Gastroesophageal sphincter (tissue), 4 donors: Measurements from ENCODE around the gene ZDBF2. TPM values are rescaled to one million over a fixed set of nuclear protein-coding genes. Genes with fewer than 3 reads are reported as not detected.

Experiments used
- ATAC-seq: fragments of 150-250 bp; one replicate; pipeline ENCODE4 v1.9.1; 2016; ENCODE audit warnings: mild to moderate bottlenecking, moderate library complexity
- H3K27ac ChIP-seq, 4 donors: fragments of 200-600 bp; sonication (generic) in 3 of 4; 1 replicate in 3 of 4; 2 replicates in 1 of 4; pipeline ENCODE4 v1.5.1; 2016 to 2019
- H3K27me3 ChIP-seq: fragments of 200-600 bp; sonication (generic); one replicate; pipeline ENCODE4 v1.5.1; 2019
- H3K36me3 ChIP-seq, 2 donors: fragments of 200-600 bp; sonication (generic); one replicate each; pipeline ENCODE4 v1.5.1; 2019; ENCODE audit warnings: control low read depth in 1 of 2
- H3K4me1 ChIP-seq, 3 donors: fragments of 200-600 bp; sonication (generic); 1 replicate in 2 of 3; 2 replicates in 1 of 3; pipeline ENCODE4 v1.5.1; 2016 to 2019; ENCODE audit warnings: control low read depth in 2 of 3
- H3K4me3 ChIP-seq, 2 donors: fragments of 200-600 bp; sonication (generic); one replicate each; pipeline ENCODE4 v1.5.1; 2019; ENCODE audit warnings: mild to moderate bottlenecking in 1 of 2, moderate library complexity in 1 of 2
- H3K9me3 ChIP-seq, 3 donors: fragments of 200-600 bp; sonication (generic); one replicate each; pipeline ENCODE4 v1.5.1; 2017 to 2019; ENCODE audit warnings: control low read depth in 2 of 3
- EP300 ChIP-seq: sonication (generic); formaldehyde crosslinking; IDR thresholded peaks from one replicate; pipeline ENCODE4 v1.6.1; 2017; ENCODE audit warnings: antibody characterized with exemption, mild to moderate bottlenecking
- POLR2A ChIP-seq, 2 donors: fragments of 450-650 bp; IDR thresholded peaks; one replicate each; pipeline ENCODE4 v1.6.1; 2017; ENCODE audit warnings: antibody characterized with exemption in 2 of 2, mild to moderate bottlenecking in 2 of 2, moderate library complexity in 1 of 2
- POLR2AphosphoS5 ChIP-seq: sonication (generic); formaldehyde crosslinking; IDR thresholded peaks from one replicate; pipeline ENCODE4 v1.6.1; 2017; ENCODE audit warnings: antibody characterized with exemption
- WGBS, 2 donors: methylation state at CpG; one replicate each; pipeline ENCODE4 v1.1.5; 2018; ENCODE audit warnings: low coverage in 1 of 2; 5-methylcytosine and 5-hydroxymethylcytosine counted together
- total RNA-seq, 4 donors: library from RNA; depleted of rRNA; stranded (reverse); fragments of >200 nt; gene quantifications; one replicate each; pipeline ENCODE4 v1.1.0, GENCODE V29; 2016
- TF ChIP-seq, protein P1 (sequence below), 4 experiments: fragments of 200-600 bp in 2 of 4; fragments of 450-650 bp in 2 of 4; sonication (generic) in 1 of 4; IDR thresholded peaks; one replicate each; pipeline ENCODE4 v1.5.1; 2017 to 2019; ENCODE audit warnings: antibody characterized with exemption in 4 of 4, mild to moderate bottlenecking in 2 of 4, moderate library complexity in 2 of 4

The ZDBF2 gene
- total RNA-seq, 4 donors from 2014 or later = 10.9 to 19.9 (median 13.4) TPM

DNA sequence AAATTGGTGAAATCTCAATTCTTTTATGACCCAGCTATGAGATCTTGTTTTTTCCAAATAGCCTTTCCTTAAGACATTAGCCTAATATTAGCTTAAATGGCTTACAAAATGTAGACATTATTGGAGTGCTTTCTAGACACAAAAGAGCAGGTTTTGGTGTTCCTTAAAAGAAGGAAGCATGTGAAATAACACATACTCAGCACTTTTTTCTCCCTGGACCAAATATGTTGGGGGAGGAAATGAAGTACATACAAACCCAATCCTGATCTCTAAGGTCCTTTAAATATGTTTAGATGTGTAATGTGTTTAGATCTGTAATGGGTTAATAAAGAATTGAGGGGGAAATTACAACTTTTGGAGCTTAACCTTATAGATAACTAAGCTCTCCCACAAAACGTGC lies 3.4 kb upstream of the ZDBF2 start:
- ATAC-seq = no peak
- 20 to 33% methylated on average over 1 of the region's 1 CpG for WGBS, 2 donors
- Histone ChIP-seq H3K27ac (no peak overlapping the region), H3K27me3 (peaks cover 100% of the 10 kb centered on the region), H3K36me3 (no peaks in the 10 kb centered on the region), H3K4me3 (no peak overlapping the region), H3K9me3 (no peaks in the 10 kb centered on the region), H3K4me1 (peaks cover 0 to 21% (median 0%) of the 10 kb centered on the region in 3 donors)
- TF ChIP-seq POLR2A (IDR thresholded peaks at IDR 0.05) (no peak), EP300 (no peak), POLR2AphosphoS5 (no peak)
- TF ChIP-seq, protein P1, sequence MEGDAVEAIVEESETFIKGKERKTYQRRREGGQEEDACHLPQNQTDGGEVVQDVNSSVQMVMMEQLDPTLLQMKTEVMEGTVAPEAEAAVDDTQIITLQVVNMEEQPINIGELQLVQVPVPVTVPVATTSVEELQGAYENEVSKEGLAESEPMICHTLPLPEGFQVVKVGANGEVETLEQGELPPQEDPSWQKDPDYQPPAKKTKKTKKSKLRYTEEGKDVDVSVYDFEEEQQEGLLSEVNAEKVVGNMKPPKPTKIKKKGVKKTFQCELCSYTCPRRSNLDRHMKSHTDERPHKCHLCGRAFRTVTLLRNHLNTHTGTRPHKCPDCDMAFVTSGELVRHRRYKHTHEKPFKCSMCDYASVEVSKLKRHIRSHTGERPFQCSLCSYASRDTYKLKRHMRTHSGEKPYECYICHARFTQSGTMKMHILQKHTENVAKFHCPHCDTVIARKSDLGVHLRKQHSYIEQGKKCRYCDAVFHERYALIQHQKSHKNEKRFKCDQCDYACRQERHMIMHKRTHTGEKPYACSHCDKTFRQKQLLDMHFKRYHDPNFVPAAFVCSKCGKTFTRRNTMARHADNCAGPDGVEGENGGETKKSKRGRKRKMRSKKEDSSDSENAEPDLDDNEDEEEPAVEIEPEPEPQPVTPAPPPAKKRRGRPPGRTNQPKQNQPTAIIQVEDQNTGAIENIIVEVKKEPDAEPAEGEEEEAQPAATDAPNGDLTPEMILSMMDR (IDR thresholded peaks at IDR 0.05) = no peak

DNA sequence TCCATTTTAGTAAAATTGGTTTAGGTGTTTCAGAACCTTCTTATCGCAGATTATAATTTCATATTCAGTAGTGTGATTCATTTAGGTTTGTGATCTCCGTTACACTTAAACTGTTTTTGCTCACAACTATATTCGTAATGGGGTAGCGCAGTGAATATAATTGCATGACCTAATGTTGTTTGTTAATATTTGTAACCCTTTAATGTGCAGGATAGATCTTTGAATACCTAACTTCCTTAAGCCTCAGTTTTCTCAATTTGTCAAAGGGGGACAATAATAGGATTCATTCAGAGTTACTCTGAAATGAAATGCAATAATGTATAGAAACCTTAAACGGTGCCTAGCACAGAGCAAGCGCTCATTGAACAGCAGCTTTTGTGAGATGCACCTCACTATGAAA lies 558 bp upstream of the ZDBF2 start:
- H3K36me3 ChIP-seq = no peaks in the 10 kb centered on the region
- H3K27me3 ChIP-seq = peaks cover 100% of the 10 kb centered on the region
- TF ChIP-seq POLR2AphosphoS5 = no peak
- no peak for TF ChIP-seq EP300
- TF ChIP-seq POLR2A (IDR thresholded peaks at IDR 0.05) = no peak
- TF ChIP-seq, protein P1 (IDR thresholded peaks at IDR 0.05) = no peak
- peak overlapping the region; percentile 76 to 95 for H3K4me3 ChIP-seq
- WGBS, 2 donors = 18 to 20% methylated on average over 6 of the region's 6 CpGs
- H3K4me1 ChIP-seq = peaks cover 0 to 22% (median 0%) of the 10 kb centered on the region in 3 donors
- H3K9me3 ChIP-seq = no peaks in the 10 kb centered on the region
- no peak for ATAC-seq
- peak overlapping the region in 2 of 4 donors; percentile 82 to 87 for H3K27ac ChIP-seq

DNA sequence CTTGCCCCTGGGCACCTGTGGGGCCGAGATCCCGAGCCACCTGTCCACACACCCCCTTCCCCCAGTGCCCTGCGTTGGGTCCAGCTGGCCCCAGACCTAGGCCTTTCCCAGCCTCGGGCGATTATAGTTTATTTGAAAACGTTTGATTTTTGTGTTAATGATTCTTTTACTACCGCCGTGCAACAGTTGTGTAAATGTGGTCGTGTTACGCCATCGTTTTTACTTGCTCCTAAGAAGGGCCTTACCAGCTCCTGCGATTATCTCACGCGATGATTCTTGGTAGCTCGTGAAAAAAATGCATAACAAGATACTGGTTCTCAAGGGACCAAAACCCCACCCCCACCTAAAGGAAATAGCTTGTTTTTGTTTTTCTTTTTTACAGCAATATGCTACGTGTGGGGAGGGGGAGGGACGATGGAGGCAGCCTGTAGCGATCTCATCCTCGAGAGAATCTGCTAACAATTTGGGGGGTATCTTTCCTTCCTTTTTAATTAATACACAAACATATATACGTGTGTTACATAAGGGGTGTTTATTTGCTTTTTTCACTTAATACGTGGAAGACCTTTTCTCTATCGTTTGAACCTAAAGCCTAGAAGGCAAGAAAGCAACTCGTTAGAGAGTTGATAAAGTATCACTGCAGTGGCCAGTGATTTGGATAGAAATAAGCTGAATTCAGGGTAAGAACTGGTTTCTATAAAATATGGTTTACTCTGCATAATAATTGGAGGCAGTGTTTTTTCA lies 1.0 kb downstream of the ZDBF2 start:
- TF ChIP-seq EP300 (no peak), POLR2A (IDR thresholded peaks at IDR 0.05) (no peak), POLR2AphosphoS5 (no peak)
- TF ChIP-seq, protein P1 (IDR thresholded peaks at IDR 0.05) = no peak
- Histone ChIP-seq H3K27ac (peak overlapping the region; percentile 70 to 87 (median 78)), H3K4me1 (peaks cover 0 to 22% (median 0%) of the 10 kb centered on the region in 3 donors), H3K4me3 (peak overlapping the region; percentile 76 to 95), H3K36me3 (no peaks in the 10 kb centered on the region), H3K9me3 (no peaks in the 10 kb centered on the region), H3K27me3 (peaks cover 91% of the 10 kb centered on the region)
- peak; percentile 12 for ATAC-seq
- WGBS, 2 donors = 11 to 15% methylated on average over 12 to 18 of the region's 23 CpGs

DNA sequence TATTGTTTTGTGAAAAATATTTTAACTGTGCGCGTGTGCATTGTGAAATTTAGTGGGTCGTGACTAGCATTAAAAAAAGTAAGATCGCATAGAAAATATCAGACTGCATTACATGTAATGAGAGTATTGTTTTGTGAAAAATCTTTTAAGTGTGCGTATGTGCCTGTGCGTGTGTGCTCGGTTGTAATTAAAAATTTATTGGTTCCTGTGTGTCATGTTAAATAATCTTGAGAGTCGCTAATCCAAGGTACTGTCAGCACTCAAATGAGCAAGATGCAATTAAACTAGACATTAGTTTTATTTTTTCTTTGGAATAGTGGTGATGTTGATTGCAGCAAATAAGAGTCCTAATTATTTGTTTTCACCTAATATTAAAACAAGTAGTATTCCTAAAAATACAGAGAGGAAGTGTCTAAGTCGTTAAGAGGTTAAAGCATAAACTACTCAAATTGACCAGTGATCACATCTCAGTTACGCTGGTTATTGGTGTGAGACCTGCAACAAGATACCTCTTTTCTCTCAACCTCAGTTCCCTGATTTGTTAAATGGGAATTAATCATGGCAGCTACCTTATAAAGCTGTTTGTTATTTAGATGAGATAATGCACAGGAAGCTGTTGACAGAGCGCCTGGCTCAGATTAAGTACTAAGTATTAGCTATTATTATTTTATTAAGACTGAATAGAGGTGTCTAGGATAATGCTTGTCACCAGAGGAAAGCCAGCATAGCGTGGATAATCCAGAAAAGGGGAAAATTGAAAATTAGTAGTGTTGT lies 1.9 kb downstream of the ZDBF2 start:
- H3K4me3 ChIP-seq = no peak overlapping the region
- peaks cover 0 to 22% (median 0%) of the 10 kb centered on the region in 3 donors for H3K4me1 ChIP-seq
- no peaks in the 10 kb centered on the region for H3K36me3 ChIP-seq
- TF ChIP-seq EP300 (no peak), POLR2AphosphoS5 (no peak), POLR2A (IDR thresholded peaks at IDR 0.05) (no peak)
- TF ChIP-seq, protein P1 (IDR thresholded peaks at IDR 0.05) = no peak
- no peak overlapping the region for H3K27ac ChIP-seq
- H3K27me3 ChIP-seq = peaks cover 82% of the 10 kb centered on the region
- 41 to 44% methylated on average over 12 of the region's 12 CpGs for WGBS, 2 donors
- no peaks in the 10 kb centered on the region for H3K9me3 ChIP-seq
- no peak for ATAC-seq
